HG03442 (cell line): ENCODE measurements around the gene CEP85L.

Source experiments
- ATAC-seq: cut with Tn5 transposase; IDR thresholded peaks from one replicate; pipeline ENCODE4 v1.9.1; 2021; ENCODE audit warnings: mild to moderate bottlenecking, moderate library complexity; ENCODE audit not compliant: unreplicated experiment

Gene CEP85L

DNA sequence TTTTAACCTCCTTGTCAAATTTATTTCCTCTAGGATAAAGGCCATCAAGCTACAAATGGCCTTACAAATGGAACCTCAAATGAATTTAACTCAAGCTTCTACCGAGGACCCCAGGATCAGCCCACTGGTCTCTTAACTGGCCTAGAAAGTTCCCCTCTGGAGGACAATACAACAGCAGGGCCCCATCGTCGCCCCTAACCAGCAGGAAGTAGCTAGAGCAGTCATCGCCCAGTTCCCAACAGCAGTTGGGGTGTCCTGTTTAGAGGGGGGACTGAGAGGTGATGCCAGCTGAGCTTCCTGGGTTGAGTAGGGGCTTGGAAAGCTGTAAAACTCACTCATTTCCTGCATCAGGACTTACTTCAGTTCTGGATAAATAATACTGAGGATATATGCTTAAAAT lies 25.6 kb downstream of the CEP85L start:
- ATAC-seq = no peak

DNA sequence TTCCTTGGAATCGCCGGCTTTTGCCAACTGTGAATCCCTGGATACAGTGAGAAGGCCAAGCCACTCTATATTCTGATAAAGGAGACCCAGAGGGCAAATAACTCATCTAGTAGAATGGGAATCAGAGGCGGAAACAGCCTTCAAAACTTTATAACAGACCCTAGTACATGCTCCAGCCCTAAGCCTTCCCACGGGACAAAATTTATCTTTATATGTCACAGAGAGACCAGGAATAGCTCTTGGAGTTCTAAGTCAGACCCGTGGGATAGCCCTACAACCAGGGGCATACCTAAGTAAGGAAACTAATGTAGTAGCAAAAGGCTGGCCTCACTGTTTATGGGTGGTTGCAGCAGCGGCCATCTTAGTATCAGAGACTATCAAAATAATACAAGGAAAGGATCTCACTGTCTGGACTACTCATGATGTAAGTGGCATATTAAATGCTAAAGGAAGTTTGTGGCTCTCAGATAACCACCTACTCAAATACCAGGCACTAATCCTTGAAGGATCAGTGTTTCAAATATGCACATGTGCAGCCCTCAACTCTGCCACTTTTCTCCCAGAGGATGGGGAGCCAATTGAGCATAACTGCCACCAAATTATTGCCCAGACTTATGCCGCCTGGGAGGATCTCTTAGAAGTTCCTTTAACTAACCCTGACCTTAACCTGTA lies 29.5 kb downstream of the CEP85L start:
- no peak for ATAC-seq

GRCh38 chr6:118620202-118620601 lies 31.2 kb downstream of the CEP85L start:
- no peak for ATAC-seq

DNA sequence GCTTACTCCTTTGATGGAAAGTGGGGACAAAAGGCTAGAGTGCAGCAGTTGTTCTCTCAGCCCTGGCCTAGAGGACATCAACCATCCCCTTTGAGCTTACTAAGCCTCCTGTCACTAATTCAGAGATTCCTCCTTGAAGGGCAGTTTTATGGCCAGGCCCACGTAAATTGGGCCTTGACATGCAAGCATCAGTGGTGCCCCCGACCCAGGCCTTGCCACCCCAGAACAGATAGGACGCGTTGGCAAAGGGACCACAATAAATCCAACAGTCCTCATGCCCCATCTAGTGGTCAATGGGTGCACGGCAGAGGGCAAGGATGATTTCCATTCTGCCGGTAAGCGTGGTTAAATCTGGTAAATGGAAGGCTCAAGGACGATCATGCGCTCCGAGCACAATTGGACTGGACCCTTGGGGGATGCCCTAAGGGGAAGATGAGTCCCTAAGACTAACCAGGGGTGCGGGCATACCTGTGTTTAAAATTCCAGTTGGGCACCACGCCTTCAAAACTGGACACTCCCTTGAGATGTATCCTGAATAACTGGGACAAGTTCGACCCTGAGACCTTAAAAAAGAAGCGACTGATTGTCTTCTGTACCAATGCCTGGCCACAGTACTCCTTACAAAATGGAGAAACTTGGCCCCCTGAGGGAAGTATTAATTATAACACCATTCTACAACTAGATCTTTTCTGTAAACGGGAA lies 32.6 kb downstream of the CEP85L start:
- peak; percentile 96 for ATAC-seq

GRCh38 chr6:118617417-118617816 lies 34.0 kb downstream of the CEP85L start:
- no peak for ATAC-seq

- ATAC-seq = no peak
Measured at GRCh38 chr6:118611334-118611733, 40.1 kb downstream of the CEP85L start.

DNA sequence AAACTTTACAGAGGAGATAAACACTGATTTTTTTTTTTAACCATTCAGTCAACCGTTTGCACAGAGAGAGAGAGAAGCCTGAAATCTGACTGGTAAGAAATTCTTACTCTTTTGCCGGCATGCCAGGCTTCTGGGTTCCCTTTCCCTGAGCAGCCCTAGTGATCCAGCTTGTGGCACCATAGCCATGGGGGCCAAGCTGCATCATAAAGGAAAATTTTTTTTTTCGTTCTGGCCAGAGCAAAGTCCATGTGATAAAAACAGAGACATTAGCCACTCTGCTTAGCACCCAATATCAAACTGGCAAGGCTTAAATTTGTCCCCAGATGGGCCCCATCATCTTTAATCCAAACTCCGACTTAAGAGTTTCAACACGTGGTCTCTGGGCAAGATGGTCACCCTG lies 44.5 kb downstream of the CEP85L start:
- ATAC-seq = no peak

DNA sequence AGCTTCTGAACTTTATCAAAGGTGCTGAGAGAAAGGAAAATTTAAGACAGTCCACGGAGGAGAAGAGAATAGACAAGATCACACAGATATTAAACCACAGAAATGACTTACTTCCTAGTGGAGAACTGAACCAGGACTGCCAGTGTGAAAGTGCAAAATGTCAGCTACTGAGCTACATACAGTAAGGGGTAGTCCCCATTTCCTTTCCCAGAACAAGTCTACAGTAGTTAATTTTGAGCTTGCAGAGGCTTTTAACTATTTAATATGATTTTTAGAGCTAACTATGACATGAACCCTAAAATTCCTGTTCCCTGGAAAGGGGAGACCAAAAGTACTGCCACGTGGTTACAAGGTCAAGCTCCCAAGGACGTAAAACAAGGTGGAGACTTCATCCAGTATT lies 45.1 kb downstream of the CEP85L start:
- no peak for ATAC-seq

DNA sequence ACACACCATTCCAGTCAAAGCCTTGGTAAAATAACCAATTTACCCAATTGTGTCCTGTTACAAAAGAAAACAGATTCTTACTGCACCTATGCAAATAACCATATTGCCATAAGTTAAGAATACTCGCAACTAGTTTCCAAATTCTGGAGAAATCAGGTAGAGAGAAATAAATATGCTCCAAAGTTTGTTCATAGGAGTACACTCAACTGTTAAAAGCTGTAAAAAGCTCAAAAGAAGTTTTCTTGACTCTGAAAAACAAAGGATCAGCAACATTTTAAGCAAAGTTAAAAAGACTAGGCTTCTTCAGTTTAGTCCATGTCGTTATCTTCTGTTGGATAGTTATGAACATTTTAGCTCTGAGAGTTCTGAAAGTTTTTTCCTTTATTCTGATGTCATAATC lies 48.0 kb downstream of the CEP85L start:
- ATAC-seq = no peak

GRCh38 chr6:118602300-118602699 lies 49.1 kb downstream of the CEP85L start:
- no peak for ATAC-seq

DNA sequence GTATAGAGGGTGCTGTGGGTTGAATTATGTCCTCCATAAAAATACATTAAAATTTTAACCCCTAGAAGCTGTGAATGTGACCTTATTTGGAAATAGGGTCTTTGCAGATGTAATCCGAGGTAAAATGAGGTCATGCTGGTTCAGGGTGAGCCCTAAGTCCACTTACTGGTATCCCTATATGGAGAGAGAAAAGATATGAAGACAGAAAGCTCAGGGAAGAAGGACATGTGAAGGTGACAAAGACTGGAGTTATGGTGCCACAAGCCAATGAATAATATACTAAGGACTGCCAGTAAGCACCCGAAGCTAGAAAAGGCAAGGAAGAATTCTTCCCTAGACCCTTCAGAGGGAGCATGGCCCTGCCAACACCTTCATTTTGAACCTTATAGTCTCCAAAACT lies 53.1 kb downstream of the CEP85L start:
- no peak for ATAC-seq

- no peak for ATAC-seq
Measured at GRCh38 chr6:118597636-118598035, 53.8 kb downstream of the CEP85L start.

GRCh38 chr6:118596774-118597320 lies 54.5 kb downstream of the CEP85L start:
- ATAC-seq = no peak

GRCh38 chr6:118594877-118595276 lies 56.5 kb downstream of the CEP85L start:
- ATAC-seq = no peak

GRCh38 chr6:118591897-118592296 lies 59.5 kb downstream of the CEP85L start:
- ATAC-seq = no peak

- ATAC-seq = no peak
Measured at GRCh38 chr6:118589649-118590365, 61.6 kb downstream of the CEP85L start.

DNA sequence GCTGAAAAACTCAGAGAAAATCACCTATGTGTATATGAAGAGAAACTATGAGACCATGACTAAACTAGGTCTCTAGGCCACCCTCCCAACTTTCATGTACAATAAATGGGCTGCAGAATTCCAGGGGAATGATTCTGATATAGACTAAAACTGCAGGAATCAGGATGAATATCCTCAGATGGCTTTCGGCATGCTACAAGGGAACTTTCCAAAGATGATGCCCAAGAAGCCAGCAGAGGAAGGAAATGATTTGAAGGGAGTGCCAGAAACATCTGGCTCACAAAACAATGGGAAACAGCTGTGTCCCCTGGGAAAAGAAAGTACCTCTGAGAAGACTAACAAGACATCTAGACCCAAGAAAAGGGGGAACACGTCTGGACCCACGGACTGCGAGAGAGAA lies 62.2 kb downstream of the CEP85L start:
- ATAC-seq = no peak

DNA sequence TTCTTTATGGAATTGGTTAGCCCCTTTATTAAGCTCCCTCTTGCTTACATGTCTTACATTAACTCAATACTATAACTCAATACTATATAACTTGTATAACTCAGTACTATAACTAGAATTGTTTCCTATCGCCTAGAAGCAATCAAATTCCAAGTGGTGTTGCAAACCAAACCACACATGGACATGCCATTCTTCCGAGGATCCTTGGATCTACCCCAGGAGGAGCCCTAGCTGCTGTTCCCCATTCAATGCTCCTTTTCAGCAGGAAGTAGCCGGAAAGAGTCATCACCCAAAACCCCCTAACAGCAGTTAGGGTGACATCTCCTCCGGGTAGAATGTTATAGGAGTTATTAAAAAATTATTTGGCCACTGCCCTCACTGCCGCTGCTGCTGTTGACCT lies 62.8 kb downstream of the CEP85L start:
- ATAC-seq = no peak

DNA sequence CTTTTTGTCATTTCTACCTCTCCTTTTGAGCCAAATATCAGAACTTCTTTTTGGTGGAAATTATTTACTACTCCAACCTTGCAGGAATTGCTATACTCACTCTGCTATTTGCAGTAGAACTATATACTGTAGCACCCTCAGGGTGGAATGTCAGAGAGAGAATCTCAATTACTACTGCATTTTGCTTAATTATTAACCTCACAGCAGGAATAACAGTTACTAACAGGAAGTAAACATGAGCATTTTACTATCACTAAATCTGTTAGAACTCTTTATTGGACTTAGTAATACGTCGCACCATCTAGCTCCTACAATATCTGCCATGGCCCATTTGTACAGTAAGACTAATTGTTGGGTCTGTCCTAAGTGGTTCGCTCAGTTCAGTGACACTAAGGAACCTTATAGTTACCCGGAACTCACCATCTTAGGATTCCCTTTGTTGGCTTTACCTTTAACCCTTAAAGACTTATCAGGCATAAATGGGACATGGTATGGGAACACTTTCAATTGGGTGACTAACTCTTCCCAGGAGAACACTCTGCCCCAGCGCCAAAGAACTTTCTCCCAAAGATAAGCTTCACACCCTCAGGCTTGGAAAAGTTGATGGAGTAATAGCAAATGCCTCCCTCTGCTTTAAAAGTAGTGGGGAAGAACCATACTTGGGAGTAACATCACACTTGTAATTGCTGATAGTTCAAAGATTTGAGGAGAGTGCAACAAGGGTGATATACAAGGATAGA lies 64.5 kb downstream of the CEP85L start:
- ATAC-seq = no peak

DNA sequence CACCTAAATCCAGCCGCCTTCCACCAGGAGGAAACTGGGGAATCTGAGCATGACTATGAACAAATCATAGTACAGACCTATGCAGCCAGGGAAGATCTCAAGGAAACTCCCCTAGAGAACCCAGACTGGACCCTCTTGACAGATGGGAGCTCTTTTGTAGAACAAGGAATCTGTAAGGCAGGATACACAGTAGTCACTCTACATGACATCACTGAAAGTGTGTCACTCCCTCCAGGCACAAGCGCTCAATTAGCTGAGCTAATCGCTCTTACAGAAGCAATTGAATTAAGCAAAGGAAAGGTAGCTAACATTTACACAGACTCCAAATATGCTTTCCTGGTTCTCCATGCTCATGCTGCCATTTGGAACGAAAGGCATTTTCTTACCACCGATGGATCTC lies 66.5 kb downstream of the CEP85L start:
- no peak for ATAC-seq

GRCh38 chr6:118581489-118581959 lies 69.9 kb downstream of the CEP85L start:
- no peak for ATAC-seq
